ENCODE results near the gene APOA4. TPM values are rescaled to one million over a fixed set of nuclear protein-coding genes. Genes with fewer than 3 reads are reported as not detected.

Gene APOA4
- total and polyA plus RNA-seq, 2 donors (not counting 1 experiment from before 2014, with no cell fraction given), result not detected

- POLR2A ChIA-PET, result no interaction called here
- no peaks in the 10 kb centered on the region for H3K9me3 ChIP-seq (ENCODE audit: control extremely low read depth in 1 of 3, control insufficient read depth in 2 of 3, insufficient read depth in 1 of 3, low read length in 2 of 3)
- ATAC-seq (ENCODE audit: low read depth), result no peak
- Mint-ChIP-seq H3K4me1 (no peaks in the 10 kb centered on the region), H3K27me3 (no peaks in the 10 kb centered on the region), H3K9me3 (ENCODE audit: insufficient read depth) (no peaks in the 10 kb centered on the region), H3K27ac (no peak overlapping the region), H3K4me3 (no peak overlapping the region)
- TF ChIP-seq CTCF (IDR thresholded peaks at IDR 0.05) (no peak), EZH2 (IDR thresholded peaks at IDR 0.05; ENCODE audit: borderline replicate concordance, insufficient read depth, low read depth, low read length, poor library complexity, severe bottlenecking) (no peak)
- CTCF ChIA-PET, result interaction anchor here (1.1 to 4.0 kb wide), 4 partner anchors 9 to 239 kb away, joined by 3 to 11 read pairs (median 6); partner anchors contain the start of gene APOA5
- H3K27me3 ChIP-seq (replicated peaks in 1 of 4; ENCODE audit: control extremely low read depth in 1 of 4, control insufficient read depth in 3 of 4, insufficient read depth in 4 of 4, low read length in 3 of 4), result no peaks in the 10 kb centered on the region
- DNase-seq, result no peak
- 95% methylated on average over 3 of the region's 6 CpGs for WGBS (ENCODE audit: insufficient coverage)
- H3K4me1 ChIP-seq (ENCODE audit: control insufficient read depth in 2 of 2, insufficient read depth in 2 of 2, low read length in 2 of 2), result no peaks in the 10 kb centered on the region
- no peak overlapping the region for H3K4me3 ChIP-seq (ENCODE audit: control extremely low read depth in 1 of 5, extremely low read depth in 1 of 5, insufficient read depth in 1 of 5, low read depth in 2 of 5, low read length in 4 of 5)
- H3K9ac ChIP-seq (ENCODE audit: low read length), result no peak overlapping the region
- H3K27ac ChIP-seq (ENCODE audit: low read length in 2 of 2), result no peak overlapping the region
- no peaks in the 10 kb centered on the region for H3K79me2 ChIP-seq (ENCODE audit: control insufficient read depth, insufficient read depth, low read length)
- intact Hi-C loops (cut with micrococcal nuclease), result no loop called here
- H3K36me3 ChIP-seq (replicated peaks in 1 of 2; ENCODE audit: control extremely low read depth in 1 of 2, control insufficient read depth in 1 of 2, extremely low read depth in 1 of 2, insufficient read depth in 2 of 2, low read length in 1 of 2), result peaks cover 4 to 95% of the 10 kb centered on the region in 2 experiments
- no peak overlapping the region for H2AFZ ChIP-seq (ENCODE audit: insufficient read depth, low read depth, low read length, poor library complexity, severe bottlenecking)
- H3K4me2 ChIP-seq (replicated peaks; ENCODE audit: low read depth, low read length, poor library complexity, severe bottlenecking), result no peak overlapping the region
- no peaks in the 10 kb centered on the region for H4K20me1 ChIP-seq (ENCODE audit: control insufficient read depth, insufficient read depth, low read length, poor library complexity, severe bottlenecking)
Observed at GRCh38 chr11:116866804-116867455, 43.8 kb upstream of the APOA4 start.

- CTCF ChIA-PET, result interaction anchor here (0.6 to 4.0 kb wide), 5 partner anchors 11 to 1071 kb away, joined by 3 to 11 read pairs (median 5); no protein-coding TSS in a partner anchor
Observed at GRCh38 chr11:116865696-116866095, 42.6 kb upstream of the APOA4 start.

More at GRCh38 chr11:116865696-116866095, 42.6 kb upstream of the APOA4 start:
- Histone ChIP-seq H3K36me3 (replicated peaks in 1 of 2; ENCODE audit: control extremely low read depth in 1 of 2, control insufficient read depth in 1 of 2, extremely low read depth in 1 of 2, insufficient read depth in 2 of 2, low read length in 1 of 2) (peaks cover 2 to 95% of the 10 kb centered on the region in 2 experiments), H3K9me3 (ENCODE audit: control extremely low read depth in 1 of 3, control insufficient read depth in 2 of 3, insufficient read depth in 1 of 3, low read length in 2 of 3) (no peaks in the 10 kb centered on the region), H3K4me2 (replicated peaks; ENCODE audit: low read depth, low read length, poor library complexity, severe bottlenecking) (no peak overlapping the region), H3K4me1 (ENCODE audit: control insufficient read depth in 2 of 2, insufficient read depth in 2 of 2, low read length in 2 of 2) (no peaks in the 10 kb centered on the region), H3K27ac (ENCODE audit: low read length in 2 of 2) (no peak overlapping the region), H2AFZ (ENCODE audit: insufficient read depth, low read depth, low read length, poor library complexity, severe bottlenecking) (no peak overlapping the region), H3K27me3 (replicated peaks in 1 of 4; ENCODE audit: control extremely low read depth in 1 of 4, control insufficient read depth in 3 of 4, insufficient read depth in 4 of 4, low read length in 3 of 4) (no peaks in the 10 kb centered on the region), H3K9ac (ENCODE audit: low read length) (no peak overlapping the region), H3K79me2 (ENCODE audit: control insufficient read depth, insufficient read depth, low read length) (no peaks in the 10 kb centered on the region), H4K20me1 (ENCODE audit: control insufficient read depth, insufficient read depth, low read length, poor library complexity, severe bottlenecking) (peaks cover under 1% of the 10 kb centered on the region), H3K4me3 (ENCODE audit: control extremely low read depth in 1 of 5, extremely low read depth in 1 of 5, insufficient read depth in 1 of 5, low read depth in 2 of 5, low read length in 4 of 5) (no peak overlapping the region)
- intact Hi-C loops (cut with micrococcal nuclease), result no loop called here
- H3K9me3 Mint-ChIP-seq (ENCODE audit: insufficient read depth), result no peaks in the 10 kb centered on the region
- ATAC-seq (ENCODE audit: low read depth) (no peak), DNase-seq (no peak)
- H3K27me3 Mint-ChIP-seq, result no peaks in the 10 kb centered on the region
- H3K27ac Mint-ChIP-seq, result no peak overlapping the region
- POLR2A ChIA-PET, result no interaction called here
- H3K4me3 Mint-ChIP-seq, result no peak overlapping the region
- TF ChIP-seq CTCF (IDR thresholded peaks at IDR 0.05) (no peak), EZH2 (IDR thresholded peaks at IDR 0.05; ENCODE audit: borderline replicate concordance, insufficient read depth, low read depth, low read length, poor library complexity, severe bottlenecking) (no peak)
- no peaks in the 10 kb centered on the region for H3K4me1 Mint-ChIP-seq
- 100% methylated on average over 1 of the region's 1 CpG for WGBS (ENCODE audit: insufficient coverage)
